Measurements from ENCODE around the gene FGF18.

DNA sequence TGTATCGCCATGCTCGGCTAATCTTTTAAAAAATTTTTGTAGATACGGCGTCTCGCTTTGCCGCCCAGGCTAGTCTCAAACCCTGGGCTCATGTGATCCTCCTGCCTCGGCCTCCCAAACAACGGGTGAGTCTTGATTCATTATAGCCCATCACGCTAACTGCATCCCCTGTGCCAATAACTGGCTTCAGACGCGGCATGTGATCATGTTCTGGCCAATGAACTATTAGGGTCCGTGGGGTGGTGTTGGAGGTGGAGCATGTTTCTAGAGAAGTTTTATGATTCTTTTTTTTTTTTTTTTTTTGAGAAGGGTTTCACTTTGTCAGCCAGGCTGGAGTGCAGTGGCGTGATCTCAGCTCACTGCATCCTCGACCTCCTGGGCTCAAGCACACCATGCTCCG, 51.0 kb downstream of the FGF18 start:
- TF ChIP-seq CTCF (IDR thresholded peaks at IDR 0.05 in 4 of 5, conservative IDR thresholded peaks at IDR 0.05 in 1 of 5) (no peak), POLR2A (IDR thresholded peaks at IDR 0.05) (no peak)

Measured in gastrocnemius medialis (tissue), 4 donors.